Thyroid gland (tissue), 4 donors: ENCODE measurements around the gene RUNX2.

ENCODE experiments used
- CTCF ChIP-seq, 6 experiments: fragments of 200-600 bp in 3 of 6; fragments of 450-650 bp in 3 of 6; sonication (generic) in 3 of 6; IDR thresholded peaks; one replicate each; pipeline ENCODE4 v1.5.1; 2016 to 2019; ENCODE audit warnings: antibody characterized with exemption in 6 of 6, mild to moderate bottlenecking in 2 of 6, inconsistent platforms in 1 of 6, moderate library complexity in 1 of 6
- POLR2A ChIP-seq, 2 donors: fragments of 450-650 bp; IDR thresholded peaks; one replicate each; pipeline ENCODE4 v1.6.1; 2017; ENCODE audit warnings: antibody characterized with exemption in 2 of 2, mild to moderate bottlenecking in 2 of 2, moderate library complexity in 1 of 2

GRCh38 chr6:45687570-45687969 lies 359.4 kb downstream of the RUNX2 start:
- TF ChIP-seq POLR2A (IDR thresholded peaks at IDR 0.05) (no peak), CTCF (IDR thresholded peaks at IDR 0.05) (no peak)
